ENCODE data around the gene SPDYE6. TPM values are rescaled to one million over a fixed set of nuclear protein-coding genes. Genes with fewer than 3 reads are reported as not detected.

SPDYE6 gene
- total and polyA plus RNA-seq, 10 of the 15 experiments (the other 5 are each of a cell fraction or from before 2014, with no cell fraction given) = 0.05 to 2.3 (median 1.00) TPM; not detected in 6

DNA sequence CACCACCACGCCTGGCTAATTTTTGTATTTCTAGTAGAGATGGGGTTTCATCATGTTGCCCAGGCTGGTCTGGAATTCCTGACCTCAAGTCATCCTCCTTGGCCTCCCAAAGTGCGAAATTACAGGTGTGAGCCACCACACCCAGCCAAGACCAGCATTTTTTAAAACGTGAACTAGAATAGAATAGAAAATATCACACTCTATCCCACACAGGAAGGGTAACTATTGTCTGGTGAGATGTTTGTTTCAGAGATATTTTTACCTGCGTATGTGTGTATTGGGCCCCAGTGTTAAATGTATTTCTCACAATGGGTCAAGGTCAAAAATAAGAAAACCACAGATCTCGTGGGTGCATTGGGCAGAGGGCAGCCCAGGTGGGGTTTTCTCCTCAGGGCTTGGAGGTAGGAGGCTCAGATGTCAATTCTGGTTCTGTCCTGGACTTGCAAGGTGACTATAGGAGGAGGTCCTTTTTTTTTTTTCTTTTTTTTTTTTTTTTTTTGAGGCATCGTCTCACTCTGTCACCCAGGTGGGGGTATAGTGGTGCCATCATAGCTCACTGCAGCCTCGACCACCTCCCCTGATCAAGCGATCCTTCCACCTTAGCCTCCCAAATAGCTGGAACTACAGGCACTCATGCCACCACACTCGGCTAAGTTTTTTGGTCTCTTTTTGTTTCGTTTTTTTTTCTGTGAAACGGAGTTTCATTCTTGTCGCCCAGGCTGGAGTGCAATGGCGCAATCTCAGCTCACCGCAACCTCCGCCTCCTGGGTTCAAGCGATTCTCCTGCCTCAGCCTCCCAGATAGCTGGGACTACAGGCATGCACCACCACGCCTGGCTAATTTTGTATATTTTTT is 50.6 kb downstream of the SPDYE6 start:
- ChIA-PET POLR2A (interaction anchor here (0.6 to 3.4 kb wide), 9 partner anchors 10 to 572 kb away, joined by 3 to 34 read pairs (median 5); partner anchors contain the start of gene SH2B2), SMC1A (ENCODE audit: uncharacterized antibody, unreplicated experiment) (interaction anchor here (1.0 to 7.0 kb wide), 4 partner anchors 12 to 30 kb away, joined by 3 to 91 read pairs (median 4); partner anchors contain the start of gene SH2B2), RAD21 (ENCODE audit: unreplicated experiment) (interaction anchor here (0.8 to 7.2 kb wide), 11 partner anchors 10 to 139 kb away, joined by 3 to 121 read pairs (median 7); partner anchors contain the start of genes PRKRIP1 and SH2B2), CTCF (interaction anchor here (0.7 to 6.8 kb wide), 3 partner anchors 17 to 136 kb away, joined by 3 to 62 read pairs (median 3); partner anchors contain the start of gene SH2B2)
- DNase-seq (ENCODE audit: low read depth, low spot score) = peak; percentile 93
- intact Hi-C loops (cut with micrococcal nuclease; ENCODE audit: unreplicated experiment) (no loop called here), in situ Hi-C loops (cut with MboI) (no loop called here)
- H3K9me3 ChIP-seq (replicated peaks; ENCODE audit: control insufficient read depth, insufficient read depth, low read length) = peaks cover 2% of the 10 kb centered on the region; the same call in 2 of the 3 replicates
- H3K27ac ChIP-seq (ENCODE audit: control insufficient read depth, insufficient read depth) = peak overlapping the region; percentile 97
- H3K27me3 ChIP-seq (replicated peaks in 1 of 2; ENCODE audit: control insufficient read depth in 2 of 2, insufficient read depth in 2 of 2, low read length in 1 of 2) = no peaks in the 10 kb centered on the region
- peak overlapping the region; percentile 60 for H3K4me3 ChIP-seq
- WGBS (ENCODE audit: insufficient coverage, insufficient replicate concordance, low lambda C conversion rate, missing lambda C conversion rate) = 2% methylated on average over 16 of the region's 17 CpGs
- FAIRE-seq = peak; percentile 91
- H3K9ac ChIP-seq (ENCODE audit: control insufficient read depth, insufficient read depth, low read length) = peak overlapping the region; percentile 76
- no peaks in the 10 kb centered on the region for H4K20me1 ChIP-seq (ENCODE audit: control insufficient read depth, insufficient read depth)
- no TSS peak for BruUV-seq (replicated peaks)
- no peak overlapping the region for H2AFZ ChIP-seq (ENCODE audit: control insufficient read depth, low read depth, low read length)
- H3K79me2 ChIP-seq (ENCODE audit: control insufficient read depth, insufficient read depth, low read length) = peaks cover 18% of the 10 kb centered on the region
- peaks cover 15 to 26% of the 10 kb centered on the region in 2 experiments for H3K36me3 ChIP-seq (ENCODE audit: control insufficient read depth in 2 of 2, insufficient read depth in 2 of 2, low read length in 1 of 2)
- ATAC-seq = peak; percentile 50
- H3K4me1 ChIP-seq (ENCODE audit: control insufficient read depth, insufficient read depth, low read length) = peaks cover 56% of the 10 kb centered on the region
- H3K4me2 ChIP-seq (ENCODE audit: control insufficient read depth, insufficient read depth) = peak overlapping the region; percentile 97
- TF ChIP-seq YY1 (IDR thresholded peaks at IDR 0.05; ENCODE audit: low read depth, low read length) (no peak), MEF2B (IDR thresholded peaks at IDR 0.05; ENCODE audit: partially characterized antibody, poor library complexity, severe bottlenecking) (peak; percentile 87), PAX5 (IDR thresholded peaks at IDR 0.05; ENCODE audit: borderline replicate concordance, low read depth, low read length) (peak; percentile 47; the same call in 1 of the 2 replicates), HDAC6 (IDR thresholded peaks at IDR 0.05; ENCODE audit: unreplicated experiment) (no peak), SMARCA5 (IDR thresholded peaks at IDR 0.05) (peak; percentile 91), NFYA (IDR thresholded peaks at IDR 0.05; ENCODE audit: borderline replicate concordance, low read depth, low read length) (no peak), ATF3 (IDR thresholded peaks at IDR 0.05; ENCODE audit: borderline replicate concordance, extremely low read depth, low read depth, low read length) (no peak), NFIC (IDR thresholded peaks at IDR 0.05; ENCODE audit: low read depth, low read length) (peak; percentile 84), CHD1 (IDR thresholded peaks at IDR 0.05; ENCODE audit: low read depth, low read length) (no peak), GATAD2B (conservative IDR thresholded peaks at IDR 0.05; ENCODE audit: low read depth) (peak; percentile 30; the same call in 1 of the 2 replicates), HDGF (IDR thresholded peaks at IDR 0.05) (peak; percentile 76; the same call in 1 of the 2 replicates), STAT1 (conservative IDR thresholded peaks at IDR 0.05) (no peak), CREB1 (IDR thresholded peaks at IDR 0.05; ENCODE audit: low read depth) (peak; percentile 37; the same call in 1 of the 2 replicates), ESRRA (IDR thresholded peaks at IDR 0.05; ENCODE audit: low read length) (no peak), PBX3 (IDR thresholded peaks at IDR 0.05; ENCODE audit: insufficient replicate concordance, low read depth, low read length) (no peak)
- TF ChIP-seq, protein P1, sequence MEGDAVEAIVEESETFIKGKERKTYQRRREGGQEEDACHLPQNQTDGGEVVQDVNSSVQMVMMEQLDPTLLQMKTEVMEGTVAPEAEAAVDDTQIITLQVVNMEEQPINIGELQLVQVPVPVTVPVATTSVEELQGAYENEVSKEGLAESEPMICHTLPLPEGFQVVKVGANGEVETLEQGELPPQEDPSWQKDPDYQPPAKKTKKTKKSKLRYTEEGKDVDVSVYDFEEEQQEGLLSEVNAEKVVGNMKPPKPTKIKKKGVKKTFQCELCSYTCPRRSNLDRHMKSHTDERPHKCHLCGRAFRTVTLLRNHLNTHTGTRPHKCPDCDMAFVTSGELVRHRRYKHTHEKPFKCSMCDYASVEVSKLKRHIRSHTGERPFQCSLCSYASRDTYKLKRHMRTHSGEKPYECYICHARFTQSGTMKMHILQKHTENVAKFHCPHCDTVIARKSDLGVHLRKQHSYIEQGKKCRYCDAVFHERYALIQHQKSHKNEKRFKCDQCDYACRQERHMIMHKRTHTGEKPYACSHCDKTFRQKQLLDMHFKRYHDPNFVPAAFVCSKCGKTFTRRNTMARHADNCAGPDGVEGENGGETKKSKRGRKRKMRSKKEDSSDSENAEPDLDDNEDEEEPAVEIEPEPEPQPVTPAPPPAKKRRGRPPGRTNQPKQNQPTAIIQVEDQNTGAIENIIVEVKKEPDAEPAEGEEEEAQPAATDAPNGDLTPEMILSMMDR (IDR thresholded peaks at IDR 0.05 in 2 of 3, conservative IDR thresholded peaks at IDR 0.05 in 1 of 3; ENCODE audit: control insufficient read depth in 2 of 3, extremely low read depth in 1 of 3, insufficient read depth in 1 of 3, low read depth in 3 of 3, low read length in 3 of 3) = no peak

All from GM12878 (cell line).